Measurements from ENCODE around the gene VWA5A. TPM values are rescaled to one million over a fixed set of nuclear protein-coding genes. Genes with fewer than 3 reads are reported as not detected.

Gene VWA5A
- total RNA-seq, 1 donor from 2014 or later, result 8.7 TPM

DNA sequence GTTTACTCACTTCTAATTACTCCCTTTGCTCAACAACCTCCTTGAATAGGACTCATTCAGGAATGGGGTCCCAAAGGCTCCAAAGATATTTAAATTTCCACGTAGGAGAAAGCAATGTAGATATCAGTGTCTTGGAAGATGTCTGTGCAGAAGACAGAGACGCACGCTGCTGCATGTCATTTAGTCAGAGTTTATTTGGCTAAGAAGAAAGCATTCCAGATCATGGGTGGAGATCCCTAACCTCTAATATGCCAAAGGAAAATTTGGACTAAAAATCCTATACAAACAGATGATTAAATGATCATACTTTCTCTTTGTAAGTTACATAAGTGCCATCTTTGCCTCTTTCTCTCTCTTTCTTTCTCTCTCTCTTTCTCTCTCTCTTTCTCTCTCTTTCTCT is 67.8 kb downstream of the VWA5A start, which contains the start of gene OR10D3:
OR10D3 (plus strand) TSS at position 278 of the 400 bp plus-strand sequence. CDS start 1,925 bp downstream, outside the sequence.
- no peaks in the 10 kb centered on the region for H4K20me1 ChIP-seq (ENCODE audit: insufficient read depth, low read length)
- H3K79me2 ChIP-seq (ENCODE audit: insufficient read depth, low read length), result no peaks in the 10 kb centered on the region
- no peaks in the 10 kb centered on the region for H3K27me3 Mint-ChIP-seq (ENCODE audit: low read depth, unreplicated experiment)
- H3K9ac ChIP-seq (ENCODE audit: low read length), result no peak within 1 kb of the TSS
- DNase-seq (ENCODE audit: low read depth) (no peak), FAIRE-seq (no peak)
- no peak within 1 kb of the TSS for H3K27ac Mint-ChIP-seq (ENCODE audit: unreplicated experiment)
- H3K4me3 Mint-ChIP-seq (ENCODE audit: unreplicated experiment), result no peak within 1 kb of the TSS
- no peak within 1 kb of the TSS for H3K27ac ChIP-seq (ENCODE audit: low read depth, low read length)
- H3K36me3 Mint-ChIP-seq (ENCODE audit: low read depth, unreplicated experiment), result no peaks in the 10 kb centered on the region
- no peaks in the 10 kb centered on the region for H3K36me3 ChIP-seq (ENCODE audit: insufficient read depth, low read length)
- no peak for TF ChIP-seq EZH2 (IDR thresholded peaks at IDR 0.05; ENCODE audit: insufficient read depth, low read length)
- TF ChIP-seq, protein P1, sequence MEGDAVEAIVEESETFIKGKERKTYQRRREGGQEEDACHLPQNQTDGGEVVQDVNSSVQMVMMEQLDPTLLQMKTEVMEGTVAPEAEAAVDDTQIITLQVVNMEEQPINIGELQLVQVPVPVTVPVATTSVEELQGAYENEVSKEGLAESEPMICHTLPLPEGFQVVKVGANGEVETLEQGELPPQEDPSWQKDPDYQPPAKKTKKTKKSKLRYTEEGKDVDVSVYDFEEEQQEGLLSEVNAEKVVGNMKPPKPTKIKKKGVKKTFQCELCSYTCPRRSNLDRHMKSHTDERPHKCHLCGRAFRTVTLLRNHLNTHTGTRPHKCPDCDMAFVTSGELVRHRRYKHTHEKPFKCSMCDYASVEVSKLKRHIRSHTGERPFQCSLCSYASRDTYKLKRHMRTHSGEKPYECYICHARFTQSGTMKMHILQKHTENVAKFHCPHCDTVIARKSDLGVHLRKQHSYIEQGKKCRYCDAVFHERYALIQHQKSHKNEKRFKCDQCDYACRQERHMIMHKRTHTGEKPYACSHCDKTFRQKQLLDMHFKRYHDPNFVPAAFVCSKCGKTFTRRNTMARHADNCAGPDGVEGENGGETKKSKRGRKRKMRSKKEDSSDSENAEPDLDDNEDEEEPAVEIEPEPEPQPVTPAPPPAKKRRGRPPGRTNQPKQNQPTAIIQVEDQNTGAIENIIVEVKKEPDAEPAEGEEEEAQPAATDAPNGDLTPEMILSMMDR (IDR thresholded peaks at IDR 0.05; ENCODE audit: insufficient read depth, low read depth, low read length), result no peak
- H3K27me3 ChIP-seq (ENCODE audit: insufficient read depth, low read length), result no peaks in the 10 kb centered on the region
- no peak within 1 kb of the TSS for H2AFZ ChIP-seq (ENCODE audit: low read depth, low read length)
- no peak within 1 kb of the TSS for H3K4me2 ChIP-seq (ENCODE audit: low read length)
- H3K4me1 ChIP-seq (ENCODE audit: insufficient read depth, low read length), result no peaks in the 10 kb centered on the region
- H3K4me3 ChIP-seq (ENCODE audit: insufficient read depth, low read depth, low read length), result no peak within 1 kb of the TSS
- no peaks in the 10 kb centered on the region for H3K4me1 Mint-ChIP-seq (ENCODE audit: low read depth, unreplicated experiment)
- no peaks in the 10 kb centered on the region for H3K9me3 Mint-ChIP-seq (ENCODE audit: unreplicated experiment)
- H3K9me3 ChIP-seq (ENCODE audit: insufficient read depth, low read depth, low read length), result no peaks in the 10 kb centered on the region

DNA sequence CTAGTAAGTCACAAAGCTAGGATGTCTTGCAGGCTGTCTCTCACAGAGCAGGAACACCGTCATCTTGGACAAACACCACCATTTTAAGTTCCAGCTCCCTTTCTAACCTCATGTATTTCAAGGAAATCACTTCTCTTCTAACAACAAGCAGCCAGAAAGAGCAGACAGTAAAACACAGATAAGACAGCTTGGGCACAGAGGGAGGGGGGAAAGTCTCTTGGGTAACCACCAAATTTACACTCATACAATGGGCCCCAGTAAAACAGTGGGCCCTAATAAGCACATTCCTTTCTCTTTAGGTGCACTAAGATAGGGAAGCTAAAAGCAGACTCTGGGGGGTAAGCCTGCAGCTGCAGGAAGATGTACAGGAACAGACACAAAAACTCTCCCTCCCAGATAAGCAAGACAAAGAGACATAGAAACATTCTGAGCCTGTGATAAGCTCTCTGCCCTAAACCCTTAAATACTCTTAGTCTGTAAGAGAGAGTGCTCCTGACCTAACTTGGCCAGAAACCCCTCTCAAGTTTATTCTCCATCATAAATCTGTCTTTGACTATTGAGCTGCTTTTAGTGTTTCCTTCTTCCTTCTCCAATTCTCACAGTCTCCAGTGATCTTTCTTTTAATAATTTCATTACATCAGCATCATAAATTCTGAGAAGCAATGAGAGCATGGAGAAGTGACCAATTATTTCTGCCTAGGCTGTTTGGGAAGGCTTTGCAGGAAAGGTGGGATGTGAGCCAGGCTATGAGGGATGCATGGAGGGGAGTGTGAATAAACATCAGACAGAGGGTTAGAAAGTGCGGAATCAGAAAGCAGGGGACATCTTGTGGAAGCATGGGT is 75.3 kb downstream of the VWA5A start:
- Histone ChIP-seq H3K36me3 (ENCODE audit: insufficient read depth, low read length) (no peaks in the 10 kb centered on the region), H3K79me2 (ENCODE audit: insufficient read depth, low read length) (no peaks in the 10 kb centered on the region), H3K9me3 (ENCODE audit: insufficient read depth, low read depth, low read length) (no peaks in the 10 kb centered on the region), H3K27ac (ENCODE audit: low read depth, low read length) (no peak overlapping the region), H2AFZ (ENCODE audit: low read depth, low read length) (no peak overlapping the region), H4K20me1 (ENCODE audit: insufficient read depth, low read length) (no peaks in the 10 kb centered on the region), H3K27me3 (ENCODE audit: insufficient read depth, low read length) (no peaks in the 10 kb centered on the region), H3K4me3 (ENCODE audit: insufficient read depth, low read depth, low read length) (no peak overlapping the region), H3K4me1 (ENCODE audit: insufficient read depth, low read length) (no peaks in the 10 kb centered on the region), H3K9ac (ENCODE audit: low read length) (no peak overlapping the region), H3K4me2 (ENCODE audit: low read length) (no peak overlapping the region)
- Mint-ChIP-seq H3K36me3 (ENCODE audit: low read depth, unreplicated experiment) (no peaks in the 10 kb centered on the region), H3K4me3 (ENCODE audit: unreplicated experiment) (no peak overlapping the region), H3K27me3 (ENCODE audit: low read depth, unreplicated experiment) (peaks cover 2% of the 10 kb centered on the region), H3K4me1 (ENCODE audit: low read depth, unreplicated experiment) (peaks cover 4% of the 10 kb centered on the region), H3K9me3 (ENCODE audit: unreplicated experiment) (no peaks in the 10 kb centered on the region), H3K27ac (ENCODE audit: unreplicated experiment) (no peak overlapping the region)
- FAIRE-seq (no peak), DNase-seq (ENCODE audit: low read depth) (no peak)
- TF ChIP-seq, protein P1 (IDR thresholded peaks at IDR 0.05; ENCODE audit: insufficient read depth, low read depth, low read length), result no peak
- no peak for TF ChIP-seq EZH2 (IDR thresholded peaks at IDR 0.05; ENCODE audit: insufficient read depth, low read length)

Measured in astrocyte (in vitro differentiated cells and primary cell).